KG1 (cell line): ENCODE results near the gene LIFR.

Experiments used
- DNase-seq: peaks from one replicate; lab custom pipeline; 2025; lab: John Stamatoyannopoulos, UW

Gene LIFR

GRCh38 chr5:38441453-38442246 is 114.8 kb downstream of the LIFR start:
- DNase-seq: peak; percentile 58

DNA sequence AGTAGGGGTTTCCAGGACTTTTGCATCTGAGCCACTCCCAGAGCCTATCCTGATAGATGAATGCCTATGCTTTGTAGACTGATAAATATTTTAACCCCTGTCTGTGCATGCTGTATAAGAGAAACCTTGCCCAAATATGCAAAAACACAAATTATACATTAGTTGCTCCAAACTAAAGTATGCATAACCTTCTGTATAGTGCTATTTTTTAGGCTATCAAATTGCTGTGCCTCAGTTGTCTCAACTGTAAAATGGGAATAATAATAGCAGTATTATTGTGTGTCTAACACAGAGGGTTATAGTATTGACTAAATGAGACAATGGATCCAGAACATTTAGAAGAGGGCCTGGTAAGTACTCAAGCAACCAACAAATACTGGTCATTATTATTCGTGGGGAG is 117.7 kb downstream of the LIFR start:
- DNase-seq: no peak

GRCh38 chr5:38434966-38435705 is 121.3 kb downstream of the LIFR start:
- DNase-seq: no peak

GRCh38 chr5:38433160-38433861 is 123.1 kb downstream of the LIFR start:
- no peak for DNase-seq

GRCh38 chr5:38431242-38431853 is 125.1 kb downstream of the LIFR start:
- no peak for DNase-seq

- DNase-seq: no peak
Observed at GRCh38 chr5:38426986-38427950, 129.2 kb downstream of the LIFR start.

GRCh38 chr5:38426490-38426889 is 130.0 kb downstream of the LIFR start:
- no peak for DNase-seq
